SK-N-SH treated with all-trans-retinoic acid at 6 μM for 48 hours (cell line): Measurements from ENCODE around the gene SSRP1.

Experiments
- ATAC-seq: fragments of 200-7000 bp; cut with Tn5 transposase; 3 replicates; pipeline ENCODE4 v1.9.1; 2020; ENCODE audit warnings: mild to moderate bottlenecking, moderate library complexity
- ARNTL ChIP-seq: fragments of 450-650 bp; formaldehyde crosslinking; IDR thresholded peaks from 2 replicates; pipeline ENCODE4 v1.5.0; 2020; ENCODE audit warnings: low read depth, mild to moderate bottlenecking, moderate library complexity, borderline replicate concordance
- CSDC2 ChIP-seq: fragments of 250-450 bp; sonication (Bioruptor Pico); IDR thresholded peaks from 2 replicates; pipeline ENCODE4 v1.5.0; 2020; ENCODE audit warnings: mild to moderate bottlenecking, moderate library complexity
- CSRNP3 ChIP-seq: fragments of 250-450 bp; sonication (Bioruptor Pico); IDR thresholded peaks from 2 replicates; pipeline ENCODE4 v1.5.1; 2021; ENCODE audit warnings: mild to moderate bottlenecking, moderate library complexity
- ESRRG ChIP-seq: fragments of 250-450 bp; sonication (Bioruptor Pico); IDR thresholded peaks from 2 replicates; pipeline ENCODE4 v1.6.1; 2021; ENCODE audit warnings: mild to moderate bottlenecking
- GLIS3 ChIP-seq: fragments of 250-450 bp; sonication (Bioruptor Pico); IDR thresholded peaks from 2 replicates; pipeline ENCODE4 v1.5.0; 2020; ENCODE audit warnings: mild to moderate bottlenecking, moderate library complexity
- ISL1 ChIP-seq: fragments of 250-450 bp; sonication (Bioruptor Pico); IDR thresholded peaks from 2 replicates; pipeline ENCODE4 v2.1.2; 2022; ENCODE audit warnings: mild to moderate bottlenecking, moderate library complexity
- OSR1 ChIP-seq: fragments of 250-450 bp; sonication (Bioruptor Pico); IDR thresholded peaks from 2 replicates; pipeline ENCODE4 v1.8.0; 2022; ENCODE audit warnings: moderate library complexity, mild to moderate bottlenecking, inconsistent platforms
- POU6F1 ChIP-seq: fragments of 250-450 bp; sonication (Bioruptor Pico); IDR thresholded peaks from 2 replicates; pipeline ENCODE4 v1.8.0; 2021; ENCODE audit warnings: low read depth, mild to moderate bottlenecking, moderate library complexity, borderline replicate concordance
- PPARA ChIP-seq: fragments of 250-450 bp; sonication (Bioruptor Pico); IDR thresholded peaks from 2 replicates; pipeline ENCODE4 v1.5.0; 2020; ENCODE audit warnings: mild to moderate bottlenecking, borderline replicate concordance
- RARB ChIP-seq: fragments of 250-450 bp; sonication (Bioruptor Pico); IDR thresholded peaks from 2 replicates; pipeline ENCODE4 v1.8.0; 2021; ENCODE audit warnings: mild to moderate bottlenecking, moderate library complexity
- SNAI2 ChIP-seq: fragments of 250-450 bp; sonication (Bioruptor Pico); IDR thresholded peaks from 2 replicates; pipeline ENCODE4 v1.5.0; 2020; ENCODE audit warnings: mild to moderate bottlenecking, moderate library complexity
- TCF4 ChIP-seq: fragments of 250-450 bp; sonication (Bioruptor Pico); IDR thresholded peaks from 2 replicates; pipeline ENCODE4 v1.8.0; 2021; ENCODE audit warnings: mild to moderate bottlenecking, moderate library complexity, borderline replicate concordance
- TOX ChIP-seq: fragments of 250-450 bp; sonication (Bioruptor Pico); IDR thresholded peaks from 2 replicates; pipeline ENCODE4 v1.8.0; 2021; ENCODE audit warnings: mild to moderate bottlenecking, moderate library complexity, borderline replicate concordance
- ZC3H10 ChIP-seq: fragments of 250-450 bp; sonication (Bioruptor Pico); IDR thresholded peaks from 2 replicates; pipeline ENCODE4 v1.5.1; 2021; ENCODE audit warnings: mild to moderate bottlenecking, moderate library complexity
- ZFP30 ChIP-seq: fragments of 450-650 bp; formaldehyde crosslinking; IDR thresholded peaks from 2 replicates; pipeline ENCODE4 v1.5.0; 2022; ENCODE audit warnings: mild to moderate bottlenecking, moderate library complexity
- ZNF565 ChIP-seq: fragments of 450-650 bp; formaldehyde crosslinking; conservative IDR thresholded peaks from 2 replicates; pipeline ENCODE4 v1.5.0; 2020; ENCODE audit warnings: low read depth, mild to moderate bottlenecking, moderate library complexity
- ZNF70 ChIP-seq: fragments of 450-650 bp; formaldehyde crosslinking; IDR thresholded peaks from 2 replicates; pipeline ENCODE4 v1.5.0; 2020; ENCODE audit warnings: mild to moderate bottlenecking, moderate library complexity
- ZNF8 ChIP-seq: fragments of 450-650 bp; formaldehyde crosslinking; IDR thresholded peaks from 2 replicates; pipeline ENCODE4 v1.5.0; 2020; ENCODE audit warnings: mild to moderate bottlenecking, moderate library complexity
- TF ChIP-seq, protein P1 (sequence below): fragments of 250-450 bp; sonication (Bioruptor Pico); IDR thresholded peaks from 2 replicates; pipeline ENCODE4 v1.5.0; 2020; ENCODE audit warnings: mild to moderate bottlenecking, moderate library complexity
- TF ChIP-seq, protein P2 (sequence below): fragments of 250-450 bp; sonication (Bioruptor Pico); IDR thresholded peaks from 2 replicates; pipeline ENCODE4 v1.5.1; 2020; ENCODE audit warnings: low read depth, mild to moderate bottlenecking, moderate library complexity

SSRP1 gene

GRCh38 chr11:57348636-57349313 lies 13.1 kb upstream of the SSRP1 start:
- TF ChIP-seq ZC3H10 (CRISPR knock-in tag) (no peak), PPARA (CRISPR knock-in tag) (no peak), RARB (CRISPR knock-in tag) (no peak), GLIS3 (CRISPR knock-in tag) (no peak), CSDC2 (CRISPR knock-in tag) (no peak), ZNF8 (no peak), TCF4 (no peak), OSR1 (CRISPR knock-in tag) (no peak), ESRRG (CRISPR knock-in tag) (no peak), TOX (CRISPR knock-in tag) (no peak), ISL1 (CRISPR knock-in tag) (no peak), POU6F1 (CRISPR knock-in tag) (no peak), ARNTL (no peak), SNAI2 (no peak), ZNF565 (CRISPR knock-in tag) (no peak), CSRNP3 (CRISPR knock-in tag) (no peak), ZNF70 (CRISPR knock-in tag) (no peak), ZFP30 (CRISPR knock-in tag) (no peak)
- TF ChIP-seq, protein P1, sequence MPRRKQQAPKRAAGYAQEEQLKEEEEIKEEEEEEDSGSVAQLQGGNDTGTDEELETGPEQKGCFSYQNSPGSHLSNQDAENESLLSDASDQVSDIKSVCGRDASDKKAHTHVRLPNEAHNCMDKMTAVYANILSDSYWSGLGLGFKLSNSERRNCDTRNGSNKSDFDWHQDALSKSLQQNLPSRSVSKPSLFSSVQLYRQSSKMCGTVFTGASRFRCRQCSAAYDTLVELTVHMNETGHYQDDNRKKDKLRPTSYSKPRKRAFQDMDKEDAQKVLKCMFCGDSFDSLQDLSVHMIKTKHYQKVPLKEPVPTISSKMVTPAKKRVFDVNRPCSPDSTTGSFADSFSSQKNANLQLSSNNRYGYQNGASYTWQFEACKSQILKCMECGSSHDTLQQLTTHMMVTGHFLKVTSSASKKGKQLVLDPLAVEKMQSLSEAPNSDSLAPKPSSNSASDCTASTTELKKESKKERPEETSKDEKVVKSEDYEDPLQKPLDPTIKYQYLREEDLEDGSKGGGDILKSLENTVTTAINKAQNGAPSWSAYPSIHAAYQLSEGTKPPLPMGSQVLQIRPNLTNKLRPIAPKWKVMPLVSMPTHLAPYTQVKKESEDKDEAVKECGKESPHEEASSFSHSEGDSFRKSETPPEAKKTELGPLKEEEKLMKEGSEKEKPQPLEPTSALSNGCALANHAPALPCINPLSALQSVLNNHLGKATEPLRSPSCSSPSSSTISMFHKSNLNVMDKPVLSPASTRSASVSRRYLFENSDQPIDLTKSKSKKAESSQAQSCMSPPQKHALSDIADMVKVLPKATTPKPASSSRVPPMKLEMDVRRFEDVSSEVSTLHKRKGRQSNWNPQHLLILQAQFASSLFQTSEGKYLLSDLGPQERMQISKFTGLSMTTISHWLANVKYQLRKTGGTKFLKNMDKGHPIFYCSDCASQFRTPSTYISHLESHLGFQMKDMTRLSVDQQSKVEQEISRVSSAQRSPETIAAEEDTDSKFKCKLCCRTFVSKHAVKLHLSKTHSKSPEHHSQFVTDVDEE (CRISPR knock-in tag), result no peak
- TF ChIP-seq, protein P2, sequence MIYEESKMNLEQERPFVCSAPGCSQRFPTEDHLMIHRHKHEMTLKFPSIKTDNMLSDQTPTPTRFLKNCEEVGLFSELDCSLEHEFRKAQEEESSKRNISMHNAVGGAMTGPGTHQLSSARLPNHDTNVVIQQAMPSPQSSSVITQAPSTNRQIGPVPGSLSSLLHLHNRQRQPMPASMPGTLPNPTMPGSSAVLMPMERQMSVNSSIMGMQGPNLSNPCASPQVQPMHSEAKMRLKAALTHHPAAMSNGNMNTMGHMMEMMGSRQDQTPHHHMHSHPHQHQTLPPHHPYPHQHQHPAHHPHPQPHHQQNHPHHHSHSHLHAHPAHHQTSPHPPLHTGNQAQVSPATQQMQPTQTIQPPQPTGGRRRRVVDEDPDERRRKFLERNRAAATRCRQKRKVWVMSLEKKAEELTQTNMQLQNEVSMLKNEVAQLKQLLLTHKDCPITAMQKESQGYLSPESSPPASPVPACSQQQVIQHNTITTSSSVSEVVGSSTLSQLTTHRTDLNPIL, result no peak

GRCh38 chr11:57348052-57348451 lies 12.4 kb upstream of the SSRP1 start:
- ATAC-seq, result no peak

More at GRCh38 chr11:57348636-57349313, 13.1 kb upstream of the SSRP1 start:
- ATAC-seq, result no peak

More at GRCh38 chr11:57348052-57348451, 12.4 kb upstream of the SSRP1 start:
- TF ChIP-seq PPARA (CRISPR knock-in tag), result no peak
- TF ChIP-seq ZNF565 (CRISPR knock-in tag), result no peak
- no peak for TF ChIP-seq TCF4
- no peak for TF ChIP-seq ARNTL
- TF ChIP-seq RARB (CRISPR knock-in tag), result no peak
- TF ChIP-seq POU6F1 (CRISPR knock-in tag), result no peak
- TF ChIP-seq, all 23 proteins: peak for 0
